ENCODE measurements around the gene ITGA8. TPM values are rescaled to one million over a fixed set of nuclear protein-coding genes. Genes with fewer than 3 reads are reported as not detected.

ITGA8 gene
- total and polyA plus RNA-seq, 2 of the 4 experiments (the other 2 are of a cell fraction), result under 0.01 to 0.02 TPM

- H3K27ac ChIP-seq (ENCODE audit: insufficient read depth, low read length), result no peak overlapping the region
- no peak overlapping the region for H3K4me3 ChIP-seq (ENCODE audit: insufficient read depth, low read depth, low read length)
- no peak overlapping the region for H2BK120ac ChIP-seq (ENCODE audit: low read depth, low read length)
- H3K4me2 ChIP-seq (ENCODE audit: low read depth, low read length), result no peak overlapping the region
- no peaks in the 10 kb centered on the region for H3K36me3 ChIP-seq (ENCODE audit: control insufficient read depth, insufficient read depth, low read length)
- H2BK5ac ChIP-seq (ENCODE audit: low read depth, low read length, poor library complexity, severe bottlenecking), result no peak overlapping the region
- H2AFZ ChIP-seq (replicated peaks; ENCODE audit: low read length, poor library complexity), result no peak overlapping the region
- in situ Hi-C loops (cut with MboI; ENCODE audit: low sequenced_read_pairs) (no loop called here), intact Hi-C loops (cut with micrococcal nuclease) (no loop called here), dilution Hi-C loops (cut with HindIII; ENCODE audit: low sequenced_read_pairs, unreplicated experiment) (no loop called here)
- TF ChIP-seq CTCF (conservative IDR thresholded peaks at IDR 0.05; ENCODE audit: low read depth, low read length), result no peak
- TF ChIP-seq NFE2L2 (IDR thresholded peaks at IDR 0.05; ENCODE audit: low read depth, low read length), result no peak
- TF ChIP-seq MAZ (IDR thresholded peaks at IDR 0.05; ENCODE audit: borderline replicate concordance, low read depth, low read length), result no peak
- no peak for TF ChIP-seq CEBPB (IDR thresholded peaks at IDR 0.05; ENCODE audit: low read depth, low read length)
- TF ChIP-seq ELK1 (IDR thresholded peaks at IDR 0.05; ENCODE audit: borderline replicate concordance, low read depth, low read length), result no peak
- TF ChIP-seq RFX5 (IDR thresholded peaks at IDR 0.05; ENCODE audit: low read depth, low read length), result no peak
- TF ChIP-seq RCOR1 (IDR thresholded peaks at IDR 0.05; ENCODE audit: insufficient replicate concordance, low read length), result no peak
- no peak for TF ChIP-seq MXI1 (IDR thresholded peaks at IDR 0.05; ENCODE audit: borderline replicate concordance, low read depth, low read length)
- no peak for TF ChIP-seq RAD21 (IDR thresholded peaks at IDR 0.05; ENCODE audit: low read length)
- TF ChIP-seq SMC3 (IDR thresholded peaks at IDR 0.05; ENCODE audit: low read depth, low read length), result no peak
- TF ChIP-seq POLR2A (IDR thresholded peaks at IDR 0.05; ENCODE audit: low read depth, low read length), result no peak
- no peak for TF ChIP-seq MAFK (IDR thresholded peaks at IDR 0.05; ENCODE audit: low read depth, low read length)
- H2BK15ac ChIP-seq (ENCODE audit: low read depth, low read length), result no peak overlapping the region
- no peak overlapping the region for H3K23ac ChIP-seq (ENCODE audit: low read depth, low read length)
- no peak for DNase-seq
- no peak overlapping the region for H3K9ac ChIP-seq (ENCODE audit: low read depth, low read length)
- no peak overlapping the region for H3K56ac ChIP-seq (ENCODE audit: extremely low read depth, insufficient read depth, low read length)
- H4K91ac ChIP-seq (ENCODE audit: insufficient read depth, low read depth, low read length), result no peak overlapping the region
- ATAC-seq (ENCODE audit: low read depth), result no peak
- CTCF ChIA-PET, result interaction anchor here (1.6 kb wide), 1 partner anchor 12 kb away, joined by 3 read pairs; no protein-coding TSS in a partner anchor
- BruUV-seq (replicated peaks), result no TSS peak
- no peaks in the 10 kb centered on the region for H3K79me1 ChIP-seq (ENCODE audit: low read depth in 1 of 2, low read length in 2 of 2)
- H3K9me3 ChIP-seq (ENCODE audit: control insufficient read depth, insufficient read depth, low read length), result no peaks in the 10 kb centered on the region
- no peaks in the 10 kb centered on the region for H4K20me1 ChIP-seq (ENCODE audit: insufficient read depth, low read length)
- no peak overlapping the region for H4K8ac ChIP-seq (ENCODE audit: low read depth in 2 of 2, low read length in 2 of 2)
- H3K18ac ChIP-seq (ENCODE audit: low read depth, low read length), result no peak overlapping the region; the same call in 1 of the 2 replicates
- no peak overlapping the region for H3K4ac ChIP-seq (ENCODE audit: low read depth, low read length)
- H2BK20ac ChIP-seq (ENCODE audit: low read depth, low read length), result no peak overlapping the region
- H3K4me1 ChIP-seq (ENCODE audit: control insufficient read depth, insufficient read depth, low read length), result no peaks in the 10 kb centered on the region
- H3K27me3 ChIP-seq (ENCODE audit: control insufficient read depth, insufficient read depth, low read length), result peaks cover 7% of the 10 kb centered on the region
- POLR2A ChIA-PET (ENCODE audit: unreplicated experiment), result no interaction called here
- no peak overlapping the region for H4K5ac ChIP-seq (ENCODE audit: low read depth, low read length)
- no peak overlapping the region for H2AK5ac ChIP-seq (ENCODE audit: low read depth, low read length)
- no peak overlapping the region for H3K14ac ChIP-seq (replicated peaks; ENCODE audit: low read depth, low read length)
- no peaks in the 10 kb centered on the region for H3K9me1 ChIP-seq (ENCODE audit: insufficient read depth, low read length)
- H2AK9ac ChIP-seq (replicated peaks; ENCODE audit: low read depth, low read length, poor library complexity), result no peak overlapping the region
Observed at GRCh38 chr10:15595260-15595659, 124.5 kb downstream of the ITGA8 start.
